HT1080 (cell line): ENCODE data around the gene IP6K3. TPM values are rescaled to one million over a fixed set of nuclear protein-coding genes. Genes with fewer than 3 reads are reported as not detected.
A peak's percentile ranks its signal among the peaks of the same experiment; 100 is the strongest.

ENCODE experiments used
- DNase-seq: peaks from one replicate; pipeline ENCODE4 v3.0.0-alpha.2; 2015; ENCODE audit warnings: low read depth
- total RNA-seq: library from RNA; depleted of rRNA; stranded (reverse); fragments of >200 nt; shearing (Covaris generic); gene quantifications from 2 replicates; pipeline ENCODE4 v1.2.3, GENCODE V29; 2014

IP6K3 gene
- total RNA-seq, 1 experiment from 2014 or later = not detected

DNA sequence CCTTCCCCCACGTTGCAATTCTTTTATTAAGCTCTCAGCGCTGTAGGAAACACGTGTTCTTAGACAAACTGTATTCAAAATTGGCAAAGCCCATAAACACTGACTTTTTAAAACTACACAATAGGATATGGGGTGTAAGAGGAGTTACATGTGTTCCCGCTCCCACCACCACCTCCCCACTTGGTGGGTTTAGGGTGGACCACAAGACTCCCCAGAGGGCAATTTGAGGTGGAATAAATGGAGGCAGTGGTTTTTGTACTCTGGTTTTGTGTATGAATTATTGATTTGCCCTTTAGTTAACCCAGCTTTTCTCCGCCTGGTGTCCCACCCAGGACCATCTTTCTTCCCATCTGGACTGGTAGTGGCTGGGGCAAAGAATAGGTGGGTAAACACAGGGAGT, 38.9 kb downstream of the IP6K3 start:
- DNase-seq = no peak

DNA sequence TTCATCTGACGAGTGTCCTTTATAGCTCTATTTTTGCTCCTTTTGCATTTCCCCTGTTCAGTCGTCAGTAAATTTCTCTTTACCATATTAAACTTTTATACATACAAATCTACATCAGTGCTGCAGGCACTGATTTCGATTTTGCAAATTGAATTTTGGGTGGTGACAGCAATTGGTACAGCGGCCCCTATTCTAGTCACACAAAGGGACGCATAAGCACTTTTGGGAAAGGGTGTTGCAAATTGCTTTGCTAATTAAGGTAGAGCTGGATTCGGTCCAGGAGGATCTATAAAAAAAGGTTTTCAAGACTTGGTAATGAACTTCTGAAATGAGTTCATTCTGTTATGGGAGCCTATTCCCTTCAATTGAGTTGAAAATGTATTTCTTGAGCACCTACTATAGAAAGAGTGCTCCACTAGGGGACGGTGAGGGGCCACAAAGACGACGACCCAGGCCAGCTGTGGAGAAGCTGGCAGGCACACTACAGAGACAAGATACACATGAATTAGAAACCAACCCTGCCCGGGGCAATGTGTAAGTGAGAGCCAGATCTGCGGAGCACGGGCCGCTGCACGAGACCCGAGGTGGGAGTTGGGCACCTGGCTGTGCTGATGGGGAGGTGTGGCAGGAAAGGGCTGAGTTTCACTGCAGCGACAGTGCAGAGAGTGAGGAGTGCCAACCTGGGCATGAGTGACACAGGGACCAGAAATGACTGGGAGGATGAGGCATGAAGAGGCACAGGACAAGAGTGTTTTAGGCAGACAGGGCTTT, 40.6 kb downstream of the IP6K3 start:
- DNase-seq = no peak

- DNase-seq = no peak
These were observed 41.3 kb downstream of the IP6K3 start for GRCh38 chr6:33705268-33705885.

GRCh38 chr6:33704215-33705066, 42.3 kb downstream of the IP6K3 start:
- no peak for DNase-seq

DNA sequence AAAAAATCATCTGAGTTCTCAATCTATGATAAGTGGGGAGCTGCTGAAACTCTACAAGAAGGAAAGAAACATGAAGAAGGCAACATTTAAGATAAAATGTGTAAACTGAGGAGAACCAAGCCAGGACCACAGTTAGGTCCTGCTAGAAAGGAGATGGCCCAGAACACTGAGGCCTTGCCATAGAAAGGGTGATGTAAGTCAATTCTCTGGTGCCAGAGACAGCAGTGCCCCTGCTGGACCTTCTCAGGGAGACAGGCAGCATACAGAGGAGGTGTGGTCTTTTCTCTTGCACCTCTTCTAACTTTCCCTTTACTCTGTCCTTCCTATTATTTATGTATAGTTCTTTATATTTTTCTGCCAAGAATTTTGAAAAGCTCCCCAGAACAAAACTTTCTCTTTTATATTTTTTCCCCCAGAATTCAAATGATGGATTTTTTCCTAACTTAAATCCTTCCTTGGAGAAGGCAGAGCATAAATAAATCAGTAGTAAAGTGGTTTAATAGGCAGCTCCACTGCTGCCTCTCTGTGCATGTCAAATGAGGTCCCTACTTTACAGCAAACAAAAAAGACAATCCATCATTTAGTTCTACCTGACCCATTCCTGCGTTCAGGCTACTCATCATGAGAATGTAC, 44.2 kb downstream of the IP6K3 start:
- DNase-seq = peak; percentile 64

DNA sequence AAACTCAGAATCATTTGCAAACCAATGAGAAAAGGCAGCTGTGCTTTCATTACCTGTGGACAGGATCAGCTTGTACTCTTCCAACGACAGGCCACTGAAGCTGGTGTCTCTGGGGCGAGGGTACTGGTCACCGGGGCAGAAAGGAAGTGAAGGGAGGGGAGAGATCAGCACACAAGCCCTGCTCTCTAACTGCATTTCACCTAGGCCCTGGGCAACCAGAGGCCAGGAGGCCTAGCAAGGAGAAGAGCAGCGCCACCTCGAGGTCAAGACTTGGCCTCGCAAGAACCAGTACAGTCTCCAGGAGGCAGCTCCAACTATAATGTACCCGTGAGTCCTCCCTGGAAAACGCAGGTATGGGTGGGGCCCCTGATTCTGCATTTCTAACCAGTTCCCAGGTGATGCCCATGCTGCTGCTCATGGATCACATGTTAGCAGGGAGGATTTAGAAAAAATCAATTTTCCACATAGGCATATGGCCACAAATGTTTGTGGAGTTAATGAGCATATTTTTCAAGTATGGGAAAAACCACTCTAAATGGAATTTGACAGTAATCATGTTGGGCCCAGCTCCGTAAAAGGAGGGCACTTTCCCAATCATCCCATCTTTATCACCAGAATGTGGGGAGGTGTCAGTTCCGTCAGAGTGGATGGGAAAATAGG, 46.2 kb downstream of the IP6K3 start:
- DNase-seq = peak; percentile 71

DNA sequence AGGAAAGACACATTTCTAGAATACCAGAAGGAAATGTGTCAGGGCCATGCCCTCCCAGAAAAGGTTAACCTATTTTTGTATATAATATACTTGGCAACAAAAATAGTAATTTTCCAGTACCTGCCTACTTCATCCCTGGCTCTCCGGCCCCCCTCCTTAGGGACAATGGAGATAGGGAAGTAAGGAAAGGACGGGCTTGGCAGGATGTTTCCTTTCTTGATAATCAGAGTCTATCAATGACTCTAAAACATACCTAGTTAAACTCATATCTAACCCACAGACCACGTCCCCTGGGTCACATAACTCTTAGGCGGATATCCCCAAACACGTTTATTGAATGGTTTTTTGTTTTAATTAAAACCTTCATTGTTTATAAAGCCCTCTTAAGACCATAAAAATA, 47.0 kb downstream of the IP6K3 start:
- no peak for DNase-seq

- DNase-seq = no peak
These were observed 47.6 kb downstream of the IP6K3 start for GRCh38 chr6:33699131-33699530.

GRCh38 chr6:33698494-33698893, 48.2 kb downstream of the IP6K3 start:
- DNase-seq = no peak

- DNase-seq = no peak
These were observed 48.9 kb downstream of the IP6K3 start for GRCh38 chr6:33697845-33698244.

- peak; percentile 82 for DNase-seq
These were observed 49.9 kb downstream of the IP6K3 start for GRCh38 chr6:33696548-33697518.

DNA sequence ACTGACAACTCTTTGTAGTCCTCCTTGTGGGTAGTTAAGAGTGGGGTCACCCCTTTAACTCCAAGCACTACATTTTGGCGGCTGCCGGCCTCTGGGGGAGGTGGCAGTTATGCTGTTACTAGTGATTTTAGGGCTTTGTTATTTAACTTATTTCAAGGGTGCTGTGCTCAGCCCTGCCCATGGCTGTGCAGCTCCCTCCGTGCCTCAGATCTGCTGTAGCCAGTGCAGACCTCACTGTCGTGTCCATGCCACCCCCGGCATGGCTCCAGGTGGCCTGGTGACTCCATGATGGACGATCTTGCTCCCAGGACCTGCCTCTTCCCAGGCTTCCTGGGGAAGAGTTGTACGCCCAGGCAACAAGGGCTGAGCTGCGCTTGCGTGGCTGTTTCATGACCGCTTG, 50.6 kb downstream of the IP6K3 start:
- DNase-seq = no peak

DNA sequence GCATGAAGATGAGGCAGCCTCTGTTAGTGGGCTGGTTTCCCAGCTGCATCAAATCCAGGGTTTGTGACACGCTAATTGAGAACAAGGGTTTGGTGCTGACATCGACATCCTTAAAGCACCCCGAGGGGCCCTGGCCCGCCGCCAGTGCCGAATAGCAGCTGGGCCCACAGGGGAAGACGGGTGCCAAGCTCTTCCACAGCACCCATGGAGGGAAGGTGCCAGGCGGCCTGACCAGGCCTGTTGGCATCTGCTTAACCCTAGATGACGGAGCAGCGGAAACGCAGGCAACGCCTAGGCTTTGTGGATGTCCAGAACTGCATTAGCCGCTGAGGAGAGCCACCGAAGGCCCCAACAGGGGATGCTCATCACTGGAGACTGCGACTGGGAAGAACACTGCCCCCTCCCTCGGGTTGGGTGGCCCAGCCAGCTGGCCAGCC, 51.2 kb downstream of the IP6K3 start:
- no peak for DNase-seq

GRCh38 chr6:33694977-33695376, 51.7 kb downstream of the IP6K3 start:
- DNase-seq = no peak

DNA sequence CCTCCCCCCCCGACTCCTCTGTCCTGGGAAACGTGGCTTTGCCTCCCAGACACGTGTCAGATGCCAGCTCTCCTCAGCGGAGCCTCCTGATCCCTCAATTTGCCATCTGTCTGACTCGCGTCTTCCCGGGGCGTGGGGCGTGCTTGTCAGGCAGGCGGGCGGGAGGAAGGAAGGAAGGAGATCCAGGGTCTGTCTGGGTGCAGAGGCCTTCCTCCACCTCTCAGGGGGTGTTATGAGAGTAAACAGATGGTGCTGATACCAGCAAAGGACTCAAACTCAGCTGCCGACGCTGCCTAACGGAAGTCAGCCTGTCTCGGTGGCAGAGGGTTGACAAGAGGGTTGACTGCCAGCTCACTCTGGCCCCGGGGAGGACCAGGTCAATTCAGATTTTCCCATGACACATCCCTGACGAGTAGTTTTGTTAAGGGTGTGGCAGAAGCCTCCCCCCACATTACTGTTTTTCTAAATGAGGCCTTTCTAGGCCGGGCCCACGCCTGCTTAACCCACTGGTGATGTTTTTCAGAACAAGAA, 52.2 kb downstream of the IP6K3 start:
- peak; percentile 82 for DNase-seq

- DNase-seq = no peak
These were observed 53.3 kb downstream of the IP6K3 start for GRCh38 chr6:33693186-33694105.

- DNase-seq = peak; percentile 64
These were observed 53.9 kb downstream of the IP6K3 start for GRCh38 chr6:33692760-33693158.

GRCh38 chr6:33692078-33692759, 54.5 kb downstream of the IP6K3 start:
- peak; percentile 18 for DNase-seq
